Measurements from ENCODE around the gene DECR2.
"Not testable (repeated sequence)": the region's sequence is repeated elsewhere in the genome, so short reads cannot be mapped to it uniquely, and the experiment has no call there.

The DECR2 gene, protein sequence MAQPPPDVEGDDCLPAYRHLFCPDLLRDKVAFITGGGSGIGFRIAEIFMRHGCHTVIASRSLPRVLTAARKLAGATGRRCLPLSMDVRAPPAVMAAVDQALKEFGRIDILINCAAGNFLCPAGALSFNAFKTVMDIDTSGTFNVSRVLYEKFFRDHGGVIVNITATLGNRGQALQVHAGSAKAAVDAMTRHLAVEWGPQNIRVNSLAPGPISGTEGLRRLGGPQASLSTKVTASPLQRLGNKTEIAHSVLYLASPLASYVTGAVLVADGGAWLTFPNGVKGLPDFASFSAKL

DNA sequence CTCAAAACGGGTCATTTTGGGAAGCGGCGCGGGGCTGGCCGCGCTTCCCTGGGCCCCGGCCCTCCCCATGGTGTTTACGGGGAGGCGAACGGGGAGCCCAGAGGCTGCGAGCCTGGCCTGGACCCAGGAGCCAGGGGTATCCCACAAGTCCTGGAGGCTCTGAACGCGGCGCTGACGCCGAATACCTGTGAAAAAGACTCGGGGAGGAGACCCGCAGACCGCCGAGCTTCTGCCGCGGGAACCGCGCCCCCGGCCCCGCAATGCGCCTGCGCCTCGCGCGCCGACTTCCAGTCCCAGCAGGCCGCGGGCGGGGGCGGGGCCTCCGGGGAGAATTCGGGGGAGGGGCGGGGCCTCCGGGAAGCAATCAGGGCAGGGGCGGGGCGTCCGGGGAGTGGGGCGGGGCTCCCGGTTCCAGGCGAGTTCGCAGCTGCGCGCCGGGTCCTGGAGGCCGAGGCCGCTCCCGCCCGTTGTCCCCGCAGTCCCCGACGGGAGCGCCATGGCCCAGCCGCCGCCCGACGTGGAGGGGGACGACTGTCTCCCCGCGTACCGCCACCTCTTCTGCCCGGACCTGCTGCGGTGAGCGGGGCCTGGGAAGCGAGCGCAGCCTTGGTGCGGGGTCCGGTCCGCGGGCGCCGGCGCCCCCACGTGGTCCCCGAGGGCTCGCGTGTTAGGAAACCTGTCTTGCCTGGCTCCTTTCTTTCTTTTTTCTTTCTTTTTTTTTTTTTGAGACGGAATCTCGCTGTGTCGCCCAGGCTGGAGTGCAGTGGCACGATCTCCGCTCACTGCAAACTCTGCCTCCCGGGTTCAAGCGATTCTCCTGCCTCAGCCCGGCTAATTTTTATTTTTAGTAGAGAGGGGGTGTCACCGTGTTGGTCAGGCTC is at the start of gene DECR2:
TSS of gene DECR2 (plus strand) at position 418 of the 881 bp plus-strand sequence. CDS start at position 497, 79 bp downstream.
- DNase-seq: peak in 1 of 2 experiments; percentile 72

DNA sequence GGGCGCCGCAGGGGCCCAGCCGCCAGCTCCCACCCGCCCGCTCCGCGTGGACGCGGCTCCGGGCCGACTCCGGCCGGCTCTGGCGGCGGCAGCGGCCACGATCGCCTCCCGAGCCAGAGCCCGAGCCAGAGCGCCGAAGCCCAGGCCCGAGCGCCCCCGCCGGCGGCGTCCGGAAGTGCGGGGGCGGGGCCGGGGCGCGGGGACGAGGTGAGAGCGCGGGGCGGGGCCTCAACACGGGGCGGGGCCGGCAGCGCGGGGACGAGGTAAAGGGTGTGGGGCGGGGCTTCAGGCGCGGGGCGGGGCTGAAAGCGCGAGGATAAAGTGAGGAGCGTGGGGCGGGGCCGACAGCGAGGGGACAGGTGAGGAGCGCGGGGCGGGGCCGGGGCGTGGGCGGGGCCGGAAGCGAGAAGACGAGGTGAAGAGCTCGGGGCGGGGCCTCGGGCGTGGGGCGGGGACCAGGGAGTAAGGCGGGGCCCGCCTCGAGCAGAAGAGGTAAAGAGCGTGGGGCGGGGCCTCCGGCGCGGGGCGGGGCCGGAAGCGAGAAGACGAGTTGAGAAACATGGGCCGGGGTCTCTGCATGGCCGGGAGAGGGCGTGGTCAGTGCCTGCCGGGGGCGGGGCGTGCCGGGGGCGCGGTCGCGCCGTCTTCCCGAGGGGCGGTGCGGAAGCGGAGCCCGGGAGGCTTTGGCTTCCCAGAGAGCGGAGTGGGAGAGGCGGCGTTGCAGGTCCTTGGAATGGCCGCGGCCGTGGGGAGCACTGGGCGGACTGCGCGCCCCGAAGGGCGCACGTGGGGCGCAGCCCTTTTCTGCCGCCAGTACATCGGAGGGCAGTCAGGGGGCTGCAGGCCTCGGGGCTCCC is 48.9 kb upstream of the DECR2 start, which contains the start of gene AXIN1:
TSS of gene AXIN1 (minus strand) at position 177 of the 857 bp plus-strand sequence. CDS start 5,698 bp downstream, outside the sequence.
- peak; percentile 74 to 81 for DNase-seq

DNA sequence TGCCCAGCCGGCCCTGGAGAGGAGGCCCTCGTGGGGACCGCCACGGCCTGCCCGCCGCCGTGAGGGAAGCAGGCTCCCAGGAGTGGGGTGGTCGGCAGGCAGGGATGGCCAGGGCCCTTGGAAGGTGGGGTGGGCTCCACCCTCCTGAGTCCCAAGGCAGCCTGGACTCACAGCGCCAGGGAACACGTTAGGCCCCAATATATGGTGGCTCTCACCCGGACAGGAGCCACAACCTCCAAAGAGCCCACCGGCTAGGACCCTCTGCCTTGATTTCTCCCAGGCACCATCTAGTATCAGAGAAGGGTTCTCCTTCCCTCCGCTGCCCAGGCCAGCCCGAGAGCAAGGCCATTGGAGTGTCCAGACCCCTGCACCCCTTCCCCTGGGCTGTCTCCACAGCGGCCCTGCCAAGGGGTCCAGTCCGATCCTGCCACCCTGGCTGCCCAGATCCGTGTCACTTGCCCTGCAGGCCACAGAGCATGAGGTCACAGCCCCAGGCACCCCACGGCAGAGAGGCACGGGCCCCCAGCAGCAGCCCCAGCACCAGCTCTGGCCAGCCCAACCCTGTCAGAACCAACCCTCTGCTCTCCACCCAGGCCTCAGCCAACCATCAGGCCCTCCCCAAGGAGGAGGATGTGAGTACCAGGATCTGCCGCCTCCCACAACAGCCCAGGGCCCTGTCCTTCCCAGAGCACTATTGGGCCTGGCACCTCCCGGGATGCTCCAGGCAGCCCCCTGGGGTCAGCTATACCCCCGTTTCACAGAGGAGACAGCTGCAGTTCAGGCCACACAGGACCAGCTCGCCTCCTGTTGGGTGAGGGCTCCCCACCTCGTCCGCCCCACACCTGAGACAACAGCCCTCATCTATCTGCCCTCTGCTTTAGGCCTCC is 48.0 kb upstream of the DECR2 start:
- DNase-seq: no peak

DNA sequence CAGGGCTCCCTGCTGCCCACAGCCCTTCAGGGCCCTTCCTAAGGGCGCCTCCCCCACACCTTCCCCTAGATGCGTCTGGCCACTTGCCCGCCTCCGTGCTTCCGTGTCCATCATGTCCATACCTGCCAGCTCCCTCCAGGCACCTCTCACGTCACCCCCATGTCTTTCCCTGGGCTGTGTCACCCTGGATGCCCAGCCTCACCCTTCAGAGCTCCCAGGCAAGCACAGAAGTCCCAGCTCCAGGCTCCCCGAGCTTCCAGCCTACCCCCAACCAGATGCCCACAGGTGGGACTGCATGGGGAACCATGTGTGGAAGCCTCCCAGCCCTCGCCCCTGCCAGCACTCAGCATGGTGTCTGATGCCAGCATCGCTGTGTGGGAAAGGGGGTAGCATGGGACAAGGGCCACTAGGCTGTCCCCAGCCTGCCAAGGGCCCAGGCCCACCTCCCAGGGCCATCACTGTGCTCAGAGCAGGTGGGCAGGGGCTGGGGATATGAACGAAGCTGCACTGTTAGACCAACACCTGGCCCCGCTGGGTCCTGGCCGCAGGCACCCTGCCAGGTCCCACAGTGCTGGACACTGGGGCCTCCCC is 47.3 kb upstream of the DECR2 start:
- no peak for DNase-seq

DNA sequence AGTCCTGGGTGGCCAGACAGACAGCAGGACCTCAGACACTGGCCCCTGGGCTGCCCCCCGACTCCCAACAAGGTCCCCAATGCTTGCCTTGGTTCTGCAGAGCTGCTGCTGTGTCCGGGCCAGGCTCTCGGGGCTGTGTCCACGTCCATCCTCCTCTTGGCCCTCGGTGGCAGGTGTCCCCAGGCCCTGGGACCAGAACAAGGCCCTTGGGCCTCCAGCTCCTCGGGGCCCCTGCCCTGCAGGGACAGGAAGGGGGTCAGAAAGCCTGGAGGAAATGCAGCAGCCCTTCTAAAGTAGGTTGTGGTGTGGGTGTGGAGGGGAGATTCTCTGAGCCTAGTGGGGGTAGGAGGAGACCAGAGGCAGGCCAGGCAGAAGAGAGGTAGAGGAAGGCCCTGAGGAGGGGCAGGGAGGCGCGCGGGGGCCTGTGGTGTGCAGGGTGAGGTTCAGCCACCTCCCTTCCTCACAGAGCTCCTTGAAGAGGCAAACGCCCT is 46.7 kb upstream of the DECR2 start:
- no peak for DNase-seq

DNA sequence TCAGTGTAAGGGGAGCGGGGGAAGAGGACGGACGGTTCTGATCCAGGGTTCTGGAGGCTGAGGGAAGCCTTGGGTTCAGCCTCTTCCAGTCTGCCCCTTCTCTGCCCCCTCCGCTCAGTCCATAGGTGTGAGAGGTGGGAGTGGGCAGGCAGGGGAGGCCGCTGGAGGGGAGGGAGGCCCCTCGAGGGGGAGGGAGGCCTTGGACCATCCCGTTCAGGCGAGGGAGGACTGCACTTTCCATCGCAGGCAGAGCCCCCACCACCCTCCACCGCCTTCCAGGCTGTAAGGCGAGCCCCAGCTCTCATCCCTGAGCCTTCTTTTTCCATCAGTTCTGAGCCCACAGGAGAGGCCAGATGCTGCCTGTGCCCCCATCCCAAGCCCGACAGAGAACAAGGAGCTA is 44.9 kb upstream of the DECR2 start:
- DNase-seq: no peak

DNA sequence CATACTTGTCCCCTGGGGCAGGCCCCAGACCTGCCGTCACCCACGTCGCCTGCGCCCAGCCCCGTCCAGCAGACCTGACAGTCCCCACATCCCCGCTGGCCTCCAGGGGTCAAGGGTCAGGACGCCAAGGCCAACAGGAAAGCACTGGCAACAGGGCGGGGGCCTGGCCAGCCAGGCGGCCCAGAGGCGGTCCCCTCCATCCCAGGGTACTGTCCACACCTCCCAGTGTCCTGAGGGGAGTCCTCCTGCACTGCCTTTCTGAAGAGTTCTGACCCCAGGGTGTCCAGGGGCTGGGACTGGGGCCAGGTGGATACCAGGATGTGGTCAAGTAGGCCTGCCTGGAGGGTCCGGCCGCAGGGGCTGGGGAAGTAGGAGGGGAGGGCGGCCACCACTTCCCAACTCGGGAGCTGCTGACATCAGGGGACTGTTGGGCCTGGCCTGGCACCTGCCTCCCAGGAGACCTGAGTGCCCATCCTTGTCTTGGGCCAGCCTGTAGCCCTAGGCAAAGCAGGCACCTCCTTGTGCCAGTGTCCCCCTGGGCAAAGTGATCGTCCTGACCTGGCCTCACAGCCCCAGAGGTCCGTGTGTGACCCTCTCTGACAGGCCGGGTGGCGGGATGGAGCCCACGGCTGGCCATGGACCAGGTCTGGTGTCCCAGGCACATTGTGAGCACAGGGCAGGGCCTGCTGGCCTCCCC is 42.5 kb upstream of the DECR2 start:
- no peak for DNase-seq

DNA sequence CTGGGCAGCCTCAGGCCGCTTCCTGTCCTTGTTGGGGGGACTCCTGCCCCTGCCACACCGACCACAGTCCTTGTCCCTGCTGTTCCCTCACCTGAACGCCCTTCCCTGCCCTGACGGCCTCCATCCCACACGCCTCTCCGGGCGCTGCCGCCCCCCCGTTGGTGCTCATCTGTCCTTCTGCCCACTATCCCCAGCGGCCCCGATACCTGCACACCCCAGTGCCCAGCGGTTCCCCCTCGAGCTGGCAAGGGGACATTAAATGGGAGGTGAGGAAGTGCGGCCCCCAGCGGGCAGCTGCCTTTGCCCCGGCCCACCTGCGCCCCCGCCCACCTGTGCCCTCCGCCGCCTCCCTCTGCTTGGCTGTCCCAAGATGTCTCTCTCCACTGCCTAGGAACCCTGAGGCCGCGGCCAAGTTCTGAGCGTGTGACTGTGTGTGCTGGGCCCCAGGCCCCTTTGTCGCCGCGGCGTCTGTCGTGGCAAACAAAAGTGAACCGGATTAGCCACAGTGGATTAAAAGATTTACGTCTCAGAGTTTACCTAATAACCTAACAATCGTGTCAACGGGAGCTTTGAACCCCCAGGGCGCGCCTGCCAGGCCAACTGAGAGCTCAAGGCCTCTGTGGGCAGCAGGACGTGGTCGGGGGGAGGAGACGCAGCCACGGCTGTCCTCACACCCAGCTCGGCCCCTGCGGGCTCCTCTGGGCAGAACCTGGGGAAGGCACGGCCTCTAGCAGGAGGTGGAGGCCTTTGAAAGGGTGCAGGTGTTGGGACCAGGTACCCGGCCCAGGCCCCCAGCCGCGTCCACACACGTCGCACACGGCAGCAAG is 41.6 kb upstream of the DECR2 start:
- DNase-seq: no peak

DNA sequence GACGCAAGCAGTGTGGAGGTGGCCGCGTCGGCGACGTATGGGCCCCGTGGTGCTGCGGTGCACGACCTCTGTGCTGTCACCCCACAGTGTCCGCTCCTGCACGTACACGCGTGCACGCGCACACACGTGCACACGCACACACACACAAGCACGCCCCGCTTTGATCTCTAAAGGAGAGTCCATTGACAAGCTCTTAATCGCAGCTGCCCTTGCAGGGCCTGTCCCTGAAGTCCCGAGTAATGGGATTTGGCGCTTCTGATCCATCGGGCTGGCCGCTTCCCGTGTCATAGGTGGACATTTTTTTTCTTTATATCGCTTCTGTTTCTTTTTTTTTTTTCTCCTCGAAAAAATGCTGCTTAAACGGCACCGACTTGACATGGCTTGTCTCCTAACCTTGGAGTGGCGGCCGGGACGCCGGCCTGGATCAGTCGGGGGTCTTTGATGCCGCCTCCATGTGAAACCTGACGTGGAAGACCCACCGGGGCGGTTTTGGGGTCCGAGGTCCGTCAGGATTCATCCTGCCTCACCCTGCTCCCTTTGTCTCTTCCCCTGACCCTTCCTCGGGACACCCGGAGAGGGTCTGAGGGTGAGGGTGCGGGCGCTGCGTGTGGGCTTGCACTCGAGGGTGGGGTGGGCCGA is 40.9 kb upstream of the DECR2 start:
- no peak for DNase-seq

DNA sequence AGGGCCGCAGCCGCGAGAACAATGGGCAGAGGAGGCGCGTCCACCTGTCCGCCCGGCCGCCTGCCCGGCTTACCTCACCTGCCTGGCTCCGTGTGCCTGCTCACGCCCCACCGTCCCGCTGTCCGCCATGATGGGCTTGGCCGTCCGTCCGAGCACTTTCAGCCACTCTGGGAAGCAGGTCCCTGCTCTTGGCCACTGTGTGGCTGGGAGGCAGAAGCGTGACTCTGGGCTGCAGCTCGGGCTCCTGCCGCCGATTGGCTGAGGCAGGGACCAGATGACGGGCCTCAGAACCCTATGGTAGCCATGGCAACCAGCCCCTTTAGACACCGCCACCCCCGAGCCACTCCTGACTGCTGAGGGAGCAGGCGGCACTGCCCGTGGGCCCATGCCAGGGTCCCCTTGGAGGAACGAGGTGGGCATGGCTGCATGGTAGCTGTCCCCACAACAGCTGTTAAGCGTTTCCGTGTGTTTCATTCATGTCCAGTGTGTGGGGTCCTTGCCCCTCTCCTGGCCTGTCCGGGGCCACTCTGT is 40.3 kb upstream of the DECR2 start:
- DNase-seq: no peak

DNA sequence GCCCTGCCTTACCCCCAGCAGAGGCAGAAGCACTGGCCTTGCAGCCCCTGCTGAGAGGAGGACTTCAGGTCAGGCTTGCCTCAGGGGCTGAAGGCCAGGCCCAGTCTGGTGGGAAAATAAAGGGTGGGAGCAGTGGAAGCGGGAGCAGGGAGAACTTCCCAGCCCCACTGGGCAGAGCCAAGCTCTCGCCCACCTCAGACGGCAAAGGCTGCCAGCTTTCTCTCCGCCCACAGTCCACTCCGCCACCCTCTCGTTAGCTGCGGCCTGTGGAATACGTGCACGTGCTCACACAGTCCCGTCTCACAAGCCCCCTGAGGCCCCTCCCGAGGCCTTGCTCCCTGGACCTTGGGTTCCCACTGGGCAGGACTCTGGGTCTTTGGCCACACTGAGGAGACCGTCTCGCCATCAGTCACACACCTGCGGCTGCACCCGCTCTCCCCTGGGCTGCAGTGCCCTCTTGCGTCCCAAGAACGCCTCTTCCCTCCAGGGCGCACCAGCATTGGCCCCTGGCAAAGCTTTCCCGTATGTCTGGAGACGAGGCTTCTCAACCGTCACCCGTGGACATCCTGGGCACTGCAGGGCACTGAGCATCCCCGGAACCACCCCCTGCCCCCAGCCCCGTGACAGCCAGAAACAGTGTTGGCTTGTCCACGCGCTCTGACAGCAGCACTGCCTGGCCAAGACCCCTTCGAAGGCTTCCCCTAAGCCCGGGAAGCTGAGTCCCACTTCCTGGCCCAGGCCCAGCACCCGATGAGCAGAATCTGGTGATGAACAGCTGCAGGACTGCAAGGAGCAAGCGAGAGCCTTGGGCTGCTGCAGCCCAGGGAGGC is 39.6 kb upstream of the DECR2 start:
- peak; percentile 42 to 71 for DNase-seq

DNA sequence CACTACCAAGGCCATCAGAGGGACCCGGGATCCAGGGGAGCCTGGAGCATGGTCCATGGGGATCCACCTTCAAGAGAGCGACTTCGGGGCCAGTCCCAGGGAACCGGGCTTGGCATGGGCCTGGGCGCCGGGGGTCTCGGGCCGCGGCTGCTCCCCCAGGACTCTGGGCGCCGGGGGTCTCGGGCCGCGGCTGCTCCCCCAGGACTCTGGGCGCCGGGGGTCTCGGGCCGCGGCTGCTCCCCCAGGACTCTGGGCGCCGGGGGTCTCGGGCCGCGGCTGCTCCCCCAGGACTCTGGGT is 39.0 kb upstream of the DECR2 start:
- not testable (repeated sequence) for DNase-seq

DNA sequence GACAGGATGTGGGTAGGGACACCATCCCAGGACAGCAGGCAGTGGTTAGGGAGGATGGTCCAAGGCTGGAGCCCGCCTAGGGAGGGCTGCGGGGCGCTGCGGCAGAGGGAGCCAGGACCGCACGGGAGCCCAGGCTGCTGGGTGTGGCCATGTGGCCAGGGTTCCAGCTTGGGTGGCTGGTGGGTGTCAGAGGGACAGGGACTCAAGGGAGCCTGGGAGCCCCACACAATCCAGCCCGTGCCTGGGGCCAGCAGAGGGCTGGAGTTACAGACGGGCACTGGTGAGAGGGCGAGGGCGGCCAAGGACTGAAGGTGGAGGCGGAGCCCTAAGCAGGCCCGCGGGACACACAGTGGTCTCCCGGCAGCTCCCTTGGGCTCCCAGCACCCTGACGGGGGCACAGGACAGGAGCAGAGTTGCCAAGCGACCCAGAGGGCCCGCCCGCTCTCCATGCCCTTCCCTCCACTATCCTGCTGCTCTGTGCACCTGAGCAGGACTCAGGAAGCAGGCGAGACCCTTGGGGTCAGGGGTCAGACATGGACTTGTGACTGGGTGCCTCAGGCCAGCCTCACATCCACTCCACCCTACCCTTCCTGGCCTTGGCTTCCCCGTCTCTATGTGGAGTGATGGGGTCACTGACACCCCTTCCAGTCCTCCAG is 38.4 kb upstream of the DECR2 start:
- no peak for DNase-seq

DNA sequence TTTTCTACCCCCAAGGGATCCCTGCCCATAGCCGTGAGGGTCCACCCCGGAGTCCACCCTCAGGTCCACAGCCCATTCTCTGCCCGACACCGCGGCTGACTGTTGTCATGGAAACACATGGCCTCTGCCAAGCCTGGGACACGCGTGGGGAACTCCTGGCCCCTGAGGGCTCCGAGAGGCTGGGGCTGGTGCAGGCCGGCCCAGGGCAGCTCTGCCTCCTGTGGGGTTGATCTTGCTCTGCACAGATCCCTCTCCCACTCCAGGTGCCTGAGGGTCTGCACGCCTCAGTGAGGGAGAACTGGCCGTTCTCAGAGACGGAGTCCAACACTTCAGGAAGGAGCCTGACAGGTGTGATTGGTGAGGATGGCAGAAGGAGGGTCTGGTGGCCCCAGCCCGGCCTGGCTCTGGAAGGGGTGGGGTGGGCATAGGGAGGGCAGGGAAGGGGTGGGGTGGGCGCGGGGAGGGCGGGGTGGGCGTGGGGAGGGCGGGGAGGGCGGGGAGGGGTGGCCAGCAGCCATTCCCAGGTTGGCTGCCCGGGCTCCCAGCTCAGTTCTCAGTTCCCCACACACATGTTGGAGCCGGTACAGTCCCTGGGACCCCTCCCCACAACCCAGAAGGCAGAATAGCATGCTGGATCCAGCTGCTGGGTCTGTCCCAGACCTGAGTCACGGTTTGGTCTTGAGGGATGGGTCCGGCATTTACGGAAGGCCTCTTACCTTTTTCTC is 37.8 kb upstream of the DECR2 start:
- no peak for DNase-seq

DNA sequence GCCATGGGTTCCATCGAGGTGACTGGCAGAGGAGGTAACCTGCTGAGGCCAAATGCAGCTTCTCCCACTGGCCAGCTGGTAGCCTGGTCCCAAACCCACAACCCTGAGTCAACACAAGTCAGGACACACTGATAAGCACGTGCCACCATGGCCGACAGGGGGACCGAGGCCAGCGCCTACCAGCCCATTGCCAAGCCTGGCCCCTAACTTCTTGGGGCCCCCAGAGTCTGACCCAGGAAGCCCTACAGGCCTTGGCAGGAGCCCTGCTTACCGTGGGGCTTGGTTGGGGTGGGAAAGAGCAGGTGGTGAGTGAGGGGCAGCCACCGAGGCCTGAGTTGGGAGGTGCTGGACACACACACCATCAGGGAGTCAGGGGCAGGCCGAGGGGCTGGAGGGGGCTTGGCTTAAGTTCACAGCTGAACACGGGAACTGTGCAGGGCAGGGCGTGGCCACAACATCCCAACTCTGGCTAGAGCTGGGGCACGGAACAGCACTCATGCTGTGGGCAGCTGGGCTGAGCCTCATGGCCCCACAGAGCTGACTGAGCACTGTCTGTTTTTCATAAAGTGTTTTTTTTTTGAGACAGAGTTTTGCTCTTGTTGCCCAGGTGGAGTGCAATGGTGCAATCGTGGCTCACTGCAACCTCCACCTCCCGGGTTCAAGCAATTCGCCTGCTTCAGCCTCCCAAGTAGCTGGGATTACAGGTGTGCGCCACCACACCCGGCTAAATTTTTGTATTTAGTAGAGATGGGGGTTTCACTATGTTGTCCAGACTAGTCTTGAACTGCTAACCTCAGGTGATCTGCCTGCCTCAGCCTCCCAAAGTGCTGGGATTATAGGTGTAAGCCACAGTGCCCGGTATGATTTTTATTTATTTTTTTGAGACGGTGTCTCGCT is 36.8 kb upstream of the DECR2 start:
- no peak for DNase-seq

DNA sequence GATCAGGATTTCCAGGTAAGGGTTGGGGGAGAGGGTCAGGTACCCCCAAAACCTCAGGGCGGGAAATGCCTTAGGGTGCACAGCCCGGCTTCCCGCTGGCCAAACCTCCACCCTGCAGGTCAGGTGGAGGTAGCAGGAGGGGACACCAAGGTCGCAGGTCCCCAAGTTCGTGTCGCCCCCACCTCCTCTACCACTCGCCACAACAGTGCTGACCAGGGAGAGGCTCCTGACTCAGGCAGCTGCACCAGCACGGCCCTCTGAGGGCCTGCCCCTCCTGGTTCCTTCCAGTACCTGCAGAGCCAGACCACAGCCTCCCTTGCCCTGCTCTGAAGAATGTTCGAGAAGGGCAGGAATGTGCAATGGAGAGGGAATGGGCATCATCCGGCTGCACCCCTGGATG is 35.2 kb upstream of the DECR2 start:
- DNase-seq: no peak

Data from SW 1271 (cell line).